ENCODE results near the gene RABGGTA. TPM values are rescaled to one million over a fixed set of nuclear protein-coding genes. Genes with fewer than 3 reads are reported as not detected.
A peak's percentile ranks its signal among the peaks of the same experiment; 100 is the strongest.

Gene RABGGTA
- total and polyA plus RNA-seq, 4 donors: 23.1 to 42.9 (median 27.7) TPM

DNA sequence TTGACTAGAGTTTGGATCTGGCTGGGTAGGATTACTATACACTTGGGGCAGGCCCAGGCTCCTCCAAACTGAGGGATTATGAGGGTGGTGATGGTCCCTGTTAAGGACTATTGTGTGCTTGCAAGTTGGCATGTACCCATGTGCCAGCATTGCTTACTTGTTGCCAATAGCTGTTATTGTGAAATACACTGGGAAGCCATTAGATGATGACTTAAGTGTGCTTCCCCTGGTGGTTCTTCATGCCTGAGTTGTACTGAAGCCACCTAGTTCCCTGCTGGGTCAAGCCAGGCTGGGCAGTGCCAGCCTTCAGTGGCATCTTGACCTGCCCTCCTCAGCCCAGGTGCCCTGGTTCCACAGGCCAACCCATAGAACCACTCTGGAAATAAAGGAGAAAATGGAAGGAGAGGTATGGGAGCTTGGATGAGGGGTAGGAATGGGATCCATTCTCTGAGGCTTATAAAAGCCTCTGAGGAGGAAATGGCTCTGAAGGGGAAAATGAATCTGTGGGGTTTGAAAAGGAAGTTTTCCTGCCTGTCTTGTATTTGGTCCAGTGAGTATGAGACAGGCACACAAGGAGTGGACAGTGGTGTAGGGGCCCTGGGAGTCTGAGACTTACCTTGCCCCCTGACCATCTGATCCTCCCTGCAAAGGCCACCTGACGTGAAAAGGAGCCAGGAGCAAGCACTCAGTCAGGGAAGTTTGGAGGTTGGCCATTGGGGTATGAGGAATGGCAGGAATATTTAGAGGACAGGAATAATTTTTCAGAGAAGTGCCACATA, 40.6 kb upstream of the RABGGTA start:
- peaks cover 21% of the 10 kb centered on the region for H3K36me3 ChIP-seq (ENCODE audit: control insufficient read depth, insufficient read depth, low read length)
- H3K4me3 ChIP-seq (ENCODE audit: low read depth, low read length): no peak overlapping the region
- H3K9me3 ChIP-seq (ENCODE audit: control insufficient read depth, insufficient read depth, low read length): no peaks in the 10 kb centered on the region
- H3K4me1 ChIP-seq (ENCODE audit: control insufficient read depth, insufficient read depth, low read length): peaks cover 45% of the 10 kb centered on the region
- no peak for DNase-seq (ENCODE audit: low read depth in 4 of 6, low spot score in 6 of 6)
- H3K27ac ChIP-seq (ENCODE audit: low read depth, low read length): peak overlapping the region; percentile 47
- H3K27me3 ChIP-seq (ENCODE audit: control insufficient read depth, insufficient read depth, low read length): peaks cover 18% of the 10 kb centered on the region
- no CpG with 5 or more reads among the region's 1 CpG for WGBS (ENCODE audit: insufficient coverage)

DNA sequence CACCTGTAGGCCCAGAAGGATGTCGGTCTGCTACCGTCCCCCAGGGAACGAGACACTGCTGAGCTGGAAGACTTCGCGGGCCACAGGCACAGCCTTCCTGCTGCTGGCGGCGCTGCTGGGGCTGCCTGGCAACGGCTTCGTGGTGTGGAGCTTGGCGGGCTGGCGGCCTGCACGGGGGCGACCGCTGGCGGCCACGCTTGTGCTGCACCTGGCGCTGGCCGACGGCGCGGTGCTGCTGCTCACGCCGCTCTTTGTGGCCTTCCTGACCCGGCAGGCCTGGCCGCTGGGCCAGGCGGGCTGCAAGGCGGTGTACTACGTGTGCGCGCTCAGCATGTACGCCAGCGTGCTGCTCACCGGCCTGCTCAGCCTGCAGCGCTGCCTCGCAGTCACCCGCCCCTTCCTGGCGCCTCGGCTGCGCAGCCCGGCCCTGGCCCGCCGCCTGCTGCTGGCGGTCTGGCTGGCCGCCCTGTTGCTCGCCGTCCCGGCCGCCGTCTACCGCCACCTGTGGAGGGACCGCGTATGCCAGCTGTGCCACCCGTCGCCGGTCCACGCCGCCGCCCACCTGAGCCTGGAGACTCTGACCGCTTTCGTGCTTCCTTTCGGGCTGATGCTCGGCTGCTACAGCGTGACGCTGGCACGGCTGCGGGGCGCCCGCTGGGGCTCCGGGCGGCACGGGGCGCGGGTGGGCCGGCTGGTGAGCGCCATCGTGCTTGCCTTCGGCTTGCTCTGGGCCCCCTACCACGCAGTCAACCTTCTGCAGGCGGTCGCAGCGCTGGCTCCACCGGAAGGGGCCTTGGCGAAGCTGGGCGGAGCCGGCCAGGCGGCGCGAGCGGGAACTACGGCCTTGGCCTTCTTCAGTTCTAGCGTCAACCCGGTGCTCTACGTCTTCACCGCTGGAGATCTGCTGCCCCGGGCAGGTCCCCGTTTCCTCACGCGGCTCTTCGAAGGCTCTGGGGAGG, 39.5 kb upstream of the RABGGTA start, which contains the start of gene LTB4R:
Gene LTB4R (plus strand): TSS at position 857 of the 959 bp plus-strand sequence. CDS start 4,150 bp downstream, outside the sequence.
- Histone ChIP-seq H3K4me1 (ENCODE audit: control insufficient read depth, insufficient read depth, low read length) (peaks cover 42% of the 10 kb centered on the region), H3K4me3 (ENCODE audit: low read depth, low read length) (peak within 1 kb of the TSS; percentile 13), H3K27ac (ENCODE audit: low read depth, low read length) (peak within 1 kb of the TSS; percentile 47), H3K36me3 (ENCODE audit: control insufficient read depth, insufficient read depth, low read length) (peaks cover 32% of the 10 kb centered on the region), H3K27me3 (ENCODE audit: control insufficient read depth, insufficient read depth, low read length) (peaks cover 10% of the 10 kb centered on the region), H3K9me3 (ENCODE audit: control insufficient read depth, insufficient read depth, low read length) (no peaks in the 10 kb centered on the region)
- 15% methylated on average over 99 of the region's 99 CpGs for WGBS (ENCODE audit: insufficient coverage)
- peak in 4 of 6 donors; percentile 44 to 85 (median 68) for DNase-seq (ENCODE audit: low read depth in 4 of 6, low spot score in 6 of 6)

DNA sequence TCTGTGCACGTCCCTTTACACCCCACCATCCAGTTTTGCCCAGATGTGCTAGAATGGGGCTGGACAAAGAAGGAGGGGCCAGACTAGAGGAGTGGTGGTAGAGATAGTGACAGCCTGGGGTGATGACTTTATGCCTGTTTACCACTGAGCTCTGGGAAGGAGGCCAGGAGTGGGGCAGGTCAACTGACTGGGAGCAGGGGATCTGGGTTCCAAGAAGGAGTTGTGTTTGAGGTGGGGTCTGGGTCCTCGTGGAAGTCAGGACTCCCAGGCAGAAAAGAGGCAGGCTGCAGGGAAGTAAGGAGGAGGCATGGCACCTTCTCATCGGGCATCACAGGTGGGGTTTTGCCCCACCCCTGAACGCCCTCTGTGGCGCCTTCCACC, 38.9 kb upstream of the RABGGTA start:
- Histone ChIP-seq H3K4me1 (ENCODE audit: control insufficient read depth, insufficient read depth, low read length) (peaks cover 37% of the 10 kb centered on the region), H3K9me3 (ENCODE audit: control insufficient read depth, insufficient read depth, low read length) (no peaks in the 10 kb centered on the region), H3K27me3 (ENCODE audit: control insufficient read depth, insufficient read depth, low read length) (peaks cover 3% of the 10 kb centered on the region), H3K36me3 (ENCODE audit: control insufficient read depth, insufficient read depth, low read length) (peaks cover 39% of the 10 kb centered on the region), H3K4me3 (ENCODE audit: low read depth, low read length) (peak overlapping the region; percentile 13), H3K27ac (ENCODE audit: low read depth, low read length) (no peak overlapping the region)
- WGBS (ENCODE audit: insufficient coverage): 19% methylated on average over 4 of the region's 5 CpGs
- DNase-seq (ENCODE audit: low read depth in 4 of 6, low spot score in 6 of 6): no peak

DNA sequence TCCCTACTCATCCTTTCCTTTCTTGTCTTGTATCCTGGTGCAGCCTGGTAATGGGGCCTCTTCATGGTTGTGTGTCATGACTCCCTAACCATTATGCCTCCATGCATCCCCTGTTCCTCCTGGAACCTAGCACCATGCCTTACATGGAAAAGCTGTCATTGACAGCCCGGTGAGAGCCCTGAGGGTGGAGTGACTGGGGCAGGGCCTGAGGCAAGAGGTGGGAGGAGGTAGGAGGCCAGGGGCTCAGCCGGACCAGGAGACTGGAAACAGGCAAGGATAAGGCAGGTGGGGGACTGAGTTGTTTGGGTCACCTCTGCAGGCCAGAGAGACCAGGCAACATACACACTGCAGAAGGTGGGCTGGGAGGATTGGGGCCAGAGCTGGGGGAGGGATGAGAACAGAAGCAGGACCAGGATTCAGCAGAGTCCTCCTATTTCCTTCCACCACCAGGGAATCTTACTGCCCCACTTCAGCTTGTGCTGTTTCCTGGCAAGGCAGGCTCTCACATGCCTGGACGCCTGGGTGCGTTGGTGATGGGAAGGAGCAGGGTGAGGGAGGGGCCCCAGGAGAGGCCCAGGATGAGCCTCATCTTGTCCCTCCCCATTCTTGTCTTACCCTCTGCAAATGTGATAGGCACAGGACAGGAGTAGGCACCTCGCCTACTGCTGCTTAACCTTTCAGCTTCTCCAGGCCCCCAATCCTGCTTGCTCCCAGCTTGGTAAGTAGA, 38.3 kb upstream of the RABGGTA start, which contains the start of gene LTB4R2:
Gene LTB4R2 (plus strand): TSS at position 603 of the 727 bp plus-strand sequence. CDS start 525 bp downstream, outside the sequence.
- Histone ChIP-seq H3K4me1 (ENCODE audit: control insufficient read depth, insufficient read depth, low read length) (peaks cover 35% of the 10 kb centered on the region), H3K27ac (ENCODE audit: low read depth, low read length) (no peak within 1 kb of the TSS), H3K36me3 (ENCODE audit: control insufficient read depth, insufficient read depth, low read length) (peaks cover 44% of the 10 kb centered on the region), H3K27me3 (ENCODE audit: control insufficient read depth, insufficient read depth, low read length) (no peaks in the 10 kb centered on the region), H3K9me3 (ENCODE audit: control insufficient read depth, insufficient read depth, low read length) (no peaks in the 10 kb centered on the region), H3K4me3 (ENCODE audit: low read depth, low read length) (peak within 1 kb of the TSS; percentile 13)
- DNase-seq (ENCODE audit: low read depth in 4 of 6, low spot score in 6 of 6): no peak
- WGBS (ENCODE audit: insufficient coverage): 96% methylated on average over 3 of the region's 5 CpGs

DNA sequence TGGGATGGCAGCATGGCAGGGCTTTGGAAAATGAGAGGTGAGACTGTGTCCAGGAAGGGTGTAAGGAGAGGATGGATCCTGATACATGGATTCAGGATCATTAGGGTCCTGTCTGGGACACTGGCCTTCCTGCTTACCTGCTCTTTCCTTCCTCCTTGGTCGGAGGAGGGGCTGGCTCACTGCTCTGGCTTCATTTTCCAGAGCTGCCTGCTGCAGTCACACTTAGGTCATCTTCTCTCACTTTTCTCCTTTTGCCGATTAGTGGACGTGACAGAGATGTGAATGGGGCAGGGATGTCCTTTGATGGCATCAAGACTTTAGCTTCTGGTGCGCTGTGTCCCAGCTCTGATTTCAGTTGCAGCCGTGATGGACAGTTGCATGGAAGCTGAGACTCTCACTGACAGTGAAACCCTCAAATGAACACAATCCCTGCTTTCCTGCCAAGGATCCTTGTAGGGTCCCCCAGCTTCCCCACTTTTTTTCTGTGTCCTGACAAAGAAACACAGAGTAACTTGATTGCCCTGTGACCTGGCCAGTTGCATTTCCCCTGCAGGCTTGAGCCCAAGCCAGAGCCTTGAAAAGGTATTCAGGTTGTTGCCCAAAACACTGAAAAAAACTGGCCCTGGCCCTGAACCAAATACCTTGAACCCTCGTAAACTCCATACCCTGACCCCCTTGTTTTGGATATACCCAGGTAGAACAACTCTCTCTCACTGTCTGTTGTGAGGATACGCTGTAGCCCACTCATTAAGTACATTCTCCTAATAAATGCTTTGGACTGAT, 37.1 kb upstream of the RABGGTA start:
- Histone ChIP-seq H3K36me3 (ENCODE audit: control insufficient read depth, insufficient read depth, low read length) (peaks cover 56% of the 10 kb centered on the region), H3K9me3 (ENCODE audit: control insufficient read depth, insufficient read depth, low read length) (no peaks in the 10 kb centered on the region), H3K27ac (ENCODE audit: low read depth, low read length) (no peak overlapping the region), H3K4me3 (ENCODE audit: low read depth, low read length) (no peak overlapping the region), H3K4me1 (ENCODE audit: control insufficient read depth, insufficient read depth, low read length) (peaks cover 34% of the 10 kb centered on the region), H3K27me3 (ENCODE audit: control insufficient read depth, insufficient read depth, low read length) (no peaks in the 10 kb centered on the region)
- DNase-seq (ENCODE audit: low read depth in 4 of 6, low spot score in 6 of 6): no peak
- 95% methylated on average over 6 of the region's 7 CpGs for WGBS (ENCODE audit: insufficient coverage)

DNA sequence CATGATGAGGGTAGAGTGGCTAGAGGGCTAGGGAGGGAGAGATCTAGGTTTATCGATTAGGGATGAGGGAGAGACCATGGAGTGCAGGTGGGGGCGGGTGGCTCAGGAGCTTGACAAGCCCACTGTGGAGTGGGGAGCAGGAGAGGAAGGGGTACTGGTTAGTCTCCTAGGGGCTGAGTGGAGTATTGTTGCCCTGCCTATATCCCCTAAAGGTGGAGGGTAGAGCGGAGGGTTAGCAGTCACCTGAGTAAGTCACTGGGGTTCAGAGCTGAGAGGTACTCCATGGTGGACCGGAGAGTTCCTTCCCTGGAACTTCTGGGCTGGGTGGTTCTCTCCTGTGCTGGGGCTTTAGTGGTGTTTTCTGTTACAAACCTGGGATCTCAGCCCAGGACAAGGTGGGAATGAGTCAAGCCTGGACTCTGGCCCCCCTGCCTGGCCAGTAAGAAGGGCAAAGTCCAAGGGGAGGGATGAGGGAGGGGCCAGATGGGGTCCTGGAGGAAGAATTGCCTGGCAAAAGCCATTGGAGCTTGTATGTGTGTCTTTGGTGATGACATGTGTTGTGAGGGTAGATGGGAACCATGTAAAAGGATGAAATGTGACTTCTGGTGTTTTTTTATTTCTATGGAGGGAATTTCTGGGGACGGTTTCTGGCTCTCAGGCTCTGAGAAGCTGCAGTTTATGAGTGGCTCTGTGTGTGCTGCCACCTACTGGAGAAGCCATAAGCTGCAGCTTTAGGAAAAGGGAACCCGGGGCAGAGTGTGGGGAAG, 36.4 kb upstream of the RABGGTA start, which contains the start of gene CIDEB:
Gene CIDEB (minus strand): TSS at position 403 of the 767 bp plus-strand sequence. CDS start 119 bp downstream, at position 284.
- Histone ChIP-seq H3K36me3 (ENCODE audit: control insufficient read depth, insufficient read depth, low read length) (peaks cover 64% of the 10 kb centered on the region), H3K27ac (ENCODE audit: low read depth, low read length) (no peak within 1 kb of the TSS), H3K4me3 (ENCODE audit: low read depth, low read length) (no peak within 1 kb of the TSS), H3K9me3 (ENCODE audit: control insufficient read depth, insufficient read depth, low read length) (no peaks in the 10 kb centered on the region), H3K4me1 (ENCODE audit: control insufficient read depth, insufficient read depth, low read length) (peaks cover 27% of the 10 kb centered on the region), H3K27me3 (ENCODE audit: control insufficient read depth, insufficient read depth, low read length) (no peaks in the 10 kb centered on the region)
- DNase-seq (ENCODE audit: low read depth in 4 of 6, low spot score in 6 of 6): peak in 3 of 6 donors; percentile 48 to 82 (median 78)
- 59% methylated on average over 6 of the region's 6 CpGs for WGBS (ENCODE audit: insufficient coverage)

DNA sequence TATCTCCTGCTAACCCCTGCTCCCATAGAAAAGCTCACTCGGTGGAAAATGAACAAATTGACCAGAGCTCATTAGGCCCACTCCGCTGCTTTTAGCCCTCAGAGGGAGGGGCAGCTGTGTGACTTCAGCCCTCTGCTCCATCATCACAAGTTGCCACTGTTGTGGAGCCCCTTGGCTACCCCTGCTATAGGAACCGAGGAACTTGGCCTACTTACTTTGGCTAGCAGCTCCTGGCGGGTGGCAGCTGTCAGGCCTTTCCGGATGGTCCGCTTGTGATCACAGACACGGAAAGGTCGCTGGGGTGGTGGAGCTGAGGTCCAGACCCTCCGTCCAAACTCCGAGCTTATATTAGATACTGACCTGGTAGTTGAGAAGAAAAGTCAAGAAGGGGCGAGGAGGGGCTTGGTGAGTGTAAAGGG, 35.8 kb upstream of the RABGGTA start:
- H3K9me3 ChIP-seq (ENCODE audit: control insufficient read depth, insufficient read depth, low read length): no peaks in the 10 kb centered on the region
- DNase-seq (ENCODE audit: low read depth in 4 of 6, low spot score in 6 of 6): no peak
- WGBS (ENCODE audit: insufficient coverage): 80% methylated on average over 10 of the region's 11 CpGs
- no peaks in the 10 kb centered on the region for H3K27me3 ChIP-seq (ENCODE audit: control insufficient read depth, insufficient read depth, low read length)
- H3K36me3 ChIP-seq (ENCODE audit: control insufficient read depth, insufficient read depth, low read length): peaks cover 69% of the 10 kb centered on the region
- H3K27ac ChIP-seq (ENCODE audit: low read depth, low read length): no peak overlapping the region
- H3K4me1 ChIP-seq (ENCODE audit: control insufficient read depth, insufficient read depth, low read length): peaks cover 25% of the 10 kb centered on the region
- H3K4me3 ChIP-seq (ENCODE audit: low read depth, low read length): no peak overlapping the region

DNA sequence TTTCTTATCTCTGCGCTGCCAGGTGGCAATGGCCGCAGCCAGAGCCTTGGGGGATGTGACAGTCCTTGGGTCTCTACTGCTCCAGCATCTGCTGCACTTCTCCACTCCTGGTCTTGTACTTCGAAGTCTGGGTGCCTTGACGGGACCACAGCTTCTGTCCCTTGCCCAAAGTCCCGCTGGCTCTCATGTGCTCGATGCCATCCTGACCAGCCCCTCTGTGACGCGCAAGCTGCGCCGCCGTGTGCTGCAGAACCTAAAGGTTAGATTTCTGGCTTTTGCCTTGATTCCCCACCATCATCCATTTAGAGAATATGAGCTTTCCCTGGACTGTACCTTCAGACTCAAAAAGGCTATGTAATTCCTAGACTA, 32.6 kb upstream of the RABGGTA start:
- WGBS (ENCODE audit: insufficient coverage): 100% methylated on average over 11 of the region's 11 CpGs
- H3K4me1 ChIP-seq (ENCODE audit: control insufficient read depth, insufficient read depth, low read length): peaks cover 16% of the 10 kb centered on the region
- DNase-seq (ENCODE audit: low read depth in 4 of 6, low spot score in 6 of 6): no peak
- peaks cover 64% of the 10 kb centered on the region for H3K36me3 ChIP-seq (ENCODE audit: control insufficient read depth, insufficient read depth, low read length)
- H3K27me3 ChIP-seq (ENCODE audit: control insufficient read depth, insufficient read depth, low read length): no peaks in the 10 kb centered on the region
- H3K27ac ChIP-seq (ENCODE audit: low read depth, low read length): no peak overlapping the region
- no peak overlapping the region for H3K4me3 ChIP-seq (ENCODE audit: low read depth, low read length)
- no peaks in the 10 kb centered on the region for H3K9me3 ChIP-seq (ENCODE audit: control insufficient read depth, insufficient read depth, low read length)
